Measurements from ENCODE around the gene BRF1.
"Not testable (repeated sequence)": the region's sequence is repeated elsewhere in the genome, so short reads cannot be mapped to it uniquely, and the experiment has no call there.

The BRF1 gene, protein sequence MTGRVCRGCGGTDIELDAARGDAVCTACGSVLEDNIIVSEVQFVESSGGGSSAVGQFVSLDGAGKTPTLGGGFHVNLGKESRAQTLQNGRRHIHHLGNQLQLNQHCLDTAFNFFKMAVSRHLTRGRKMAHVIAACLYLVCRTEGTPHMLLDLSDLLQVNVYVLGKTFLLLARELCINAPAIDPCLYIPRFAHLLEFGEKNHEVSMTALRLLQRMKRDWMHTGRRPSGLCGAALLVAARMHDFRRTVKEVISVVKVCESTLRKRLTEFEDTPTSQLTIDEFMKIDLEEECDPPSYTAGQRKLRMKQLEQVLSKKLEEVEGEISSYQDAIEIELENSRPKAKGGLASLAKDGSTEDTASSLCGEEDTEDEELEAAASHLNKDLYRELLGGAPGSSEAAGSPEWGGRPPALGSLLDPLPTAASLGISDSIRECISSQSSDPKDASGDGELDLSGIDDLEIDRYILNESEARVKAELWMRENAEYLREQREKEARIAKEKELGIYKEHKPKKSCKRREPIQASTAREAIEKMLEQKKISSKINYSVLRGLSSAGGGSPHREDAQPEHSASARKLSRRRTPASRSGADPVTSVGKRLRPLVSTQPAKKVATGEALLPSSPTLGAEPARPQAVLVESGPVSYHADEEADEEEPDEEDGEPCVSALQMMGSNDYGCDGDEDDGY

GRCh38 chr14:105300542-105301102, at the start of gene BRF1:
Gene BRF1 (minus strand): TSS chr14:105301001. CDS start chr14:105300629, 372 bp downstream.
- no peak for FAIRE-seq

DNA sequence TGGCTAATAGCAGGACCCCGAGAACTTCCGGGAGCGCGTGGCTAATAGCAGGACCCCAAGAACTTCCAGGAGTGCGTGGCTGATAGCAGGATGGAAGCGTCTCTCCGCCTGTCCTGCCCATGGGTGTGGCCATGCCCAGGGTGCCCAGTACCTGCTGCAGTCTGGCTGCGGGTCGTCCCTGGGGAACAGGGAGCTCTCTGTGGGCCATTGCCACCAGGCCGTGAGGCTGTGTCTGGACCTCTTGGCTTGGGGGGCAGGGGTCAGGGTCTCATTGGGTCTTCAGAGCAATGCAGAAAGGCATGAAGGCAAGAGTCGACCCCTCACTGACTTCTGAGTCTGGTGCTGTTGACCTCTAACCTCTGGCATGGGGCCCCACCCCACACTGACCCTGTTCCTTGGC, 49.2 kb upstream of the BRF1 start:
- no peak for FAIRE-seq

GRCh38 chr14:105348945-105349699, 48.3 kb upstream of the BRF1 start:
- FAIRE-seq = no peak

DNA sequence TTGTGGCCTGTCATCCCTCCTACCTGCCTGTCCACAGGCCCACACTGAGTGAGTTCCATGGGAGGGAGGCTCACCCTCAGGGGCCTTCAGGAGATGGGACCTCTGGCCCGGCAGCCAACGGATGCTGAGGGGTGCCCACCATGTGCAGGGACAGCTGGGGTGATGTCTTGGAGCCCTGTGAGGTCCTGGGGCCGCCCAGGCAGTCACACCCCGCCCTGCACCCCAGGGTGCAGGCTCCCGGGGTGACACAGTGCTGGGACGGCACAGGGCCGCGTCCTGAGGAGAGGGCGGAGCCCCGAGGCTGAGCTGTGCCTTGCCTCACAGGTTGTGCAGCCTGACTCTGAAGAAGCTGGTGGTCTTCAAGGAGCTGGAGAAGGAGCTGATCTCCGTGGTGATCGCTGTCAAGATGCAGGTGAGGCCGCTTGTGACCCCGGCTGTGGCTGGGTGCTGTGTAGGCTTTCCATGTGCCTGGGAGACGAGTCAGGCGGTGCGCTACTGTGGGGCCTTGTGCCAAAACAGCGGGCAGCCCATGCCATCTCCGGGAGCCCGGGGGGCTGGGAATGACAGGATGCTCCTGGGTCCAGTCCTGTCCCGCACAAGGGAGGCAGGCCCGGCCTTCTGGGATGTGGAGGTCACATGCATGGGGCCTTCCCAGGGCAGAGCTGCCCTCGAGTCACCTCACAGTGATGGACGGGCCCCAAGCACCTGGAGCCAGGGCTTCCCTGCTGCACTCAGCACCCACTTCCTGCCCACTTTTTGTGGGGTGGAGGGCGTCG, 47.6 kb upstream of the BRF1 start:
- no peak for FAIRE-seq

DNA sequence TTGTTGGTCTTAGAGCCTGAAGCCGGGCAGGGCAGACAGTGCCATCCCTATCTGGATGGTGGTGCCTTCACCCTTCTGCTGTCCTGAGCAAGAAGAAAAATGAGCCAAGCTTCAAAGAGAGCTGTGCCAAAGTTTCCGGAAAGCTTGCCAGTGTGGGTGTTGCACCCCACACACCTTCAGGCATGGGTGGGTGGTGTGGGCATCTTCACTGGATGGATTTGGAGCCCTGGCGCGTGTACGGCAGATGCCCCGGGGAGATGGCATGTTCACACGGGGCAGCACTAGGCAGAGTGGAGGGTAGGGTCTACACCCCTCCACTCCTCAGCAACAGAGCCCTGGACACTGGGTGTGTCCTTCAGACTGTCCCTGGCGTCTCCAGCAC, 46.8 kb upstream of the BRF1 start:
- FAIRE-seq = no peak

DNA sequence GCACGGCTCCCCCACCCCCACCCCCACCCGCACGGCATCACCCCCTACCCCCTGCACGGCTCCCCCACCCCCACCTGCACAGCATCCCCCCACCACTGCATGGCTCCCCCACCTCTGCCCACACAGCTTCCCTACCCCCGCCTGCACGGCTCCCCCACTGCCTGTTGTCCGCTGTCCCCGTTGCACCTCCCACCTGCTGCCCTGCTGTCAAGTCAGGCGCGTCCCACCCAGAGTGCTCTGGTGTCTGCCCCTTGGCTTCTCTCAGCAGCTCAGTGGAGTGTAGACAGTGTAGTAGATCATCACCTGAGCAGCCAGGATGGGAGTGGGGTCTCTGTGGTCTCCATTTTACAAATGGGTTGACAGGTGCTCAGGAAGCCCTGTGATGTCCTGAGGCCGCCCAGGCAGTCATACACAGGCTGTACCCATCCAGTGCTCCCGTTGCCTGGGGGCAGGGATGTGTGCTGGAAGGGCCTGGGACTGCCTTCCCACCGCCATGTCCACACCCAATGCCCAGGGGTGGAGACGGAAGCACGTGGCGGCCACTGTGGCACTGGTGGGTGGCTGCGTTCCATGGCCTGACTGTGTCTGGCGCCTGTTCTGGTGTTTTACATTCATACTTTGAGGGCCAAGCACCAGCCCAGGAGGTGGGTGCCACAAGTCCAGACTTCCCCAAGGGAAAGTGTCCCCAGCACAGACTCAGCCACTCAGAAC, 46.2 kb upstream of the BRF1 start:
- FAIRE-seq = no peak

GRCh38 chr14:105346200-105346533, 45.4 kb upstream of the BRF1 start:
- no peak for FAIRE-seq

DNA sequence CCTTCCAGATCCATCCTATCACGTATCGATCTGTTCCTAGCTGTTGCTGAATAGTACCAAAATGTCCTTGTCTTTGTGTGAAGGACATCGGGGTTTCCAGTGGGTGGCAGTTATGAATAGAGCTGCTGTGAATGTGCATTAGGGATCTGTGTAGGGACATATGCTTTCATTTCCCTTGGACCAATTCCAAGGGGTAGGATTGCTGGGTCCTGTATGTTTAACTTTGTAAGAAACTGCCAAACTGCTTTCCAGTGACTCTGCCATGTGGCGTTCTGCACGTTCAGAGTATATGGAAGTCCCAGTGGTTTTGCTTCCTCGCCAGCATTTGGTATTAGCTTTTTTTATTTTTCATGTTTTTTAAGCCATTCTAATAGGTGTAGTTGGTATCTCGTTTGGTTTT, 42.4 kb upstream of the BRF1 start:
- FAIRE-seq = no peak

DNA sequence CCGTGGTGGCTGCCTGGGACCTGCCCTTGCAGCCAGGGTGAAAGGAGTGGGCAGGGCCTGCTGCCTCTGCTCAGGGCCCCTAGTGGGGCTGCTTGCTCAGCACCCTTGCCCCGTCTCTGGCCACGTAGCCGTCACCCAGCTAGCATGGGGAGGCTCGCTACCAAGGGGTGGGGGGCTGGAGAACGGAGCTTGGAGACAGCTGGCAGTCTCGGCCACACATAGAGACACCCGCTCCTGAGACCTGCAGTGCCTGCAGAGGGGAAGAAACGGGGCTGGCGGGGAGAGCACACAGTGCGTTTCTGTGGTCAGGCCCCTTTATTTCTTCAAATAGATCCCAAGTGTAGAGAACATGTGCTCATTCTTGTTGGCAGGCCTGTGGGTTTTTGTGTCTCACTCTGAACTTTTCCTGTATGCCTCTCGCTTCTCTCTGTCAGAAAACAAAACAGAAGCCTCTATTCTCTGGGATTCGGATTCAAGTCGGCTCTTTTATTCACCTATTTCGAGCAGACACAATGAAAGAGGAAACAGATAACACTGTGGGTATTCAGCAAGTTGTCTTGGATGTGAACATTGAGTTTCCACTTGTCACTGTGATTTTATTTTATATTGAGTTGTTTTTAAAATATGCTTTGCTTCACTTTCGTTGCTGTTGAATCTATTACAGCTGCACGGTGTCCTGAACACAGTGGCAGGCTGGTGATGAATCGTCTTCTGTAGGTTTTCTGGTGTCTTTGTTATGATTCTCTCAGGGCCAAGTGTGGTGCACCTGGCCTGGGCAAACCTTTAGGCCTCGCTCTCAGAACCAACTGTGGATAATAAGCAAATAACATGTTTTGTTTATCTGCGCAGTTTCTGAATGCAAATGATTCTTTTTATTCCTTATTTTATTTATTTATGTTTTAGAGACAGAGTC, 40.3 kb upstream of the BRF1 start:
- no peak for FAIRE-seq

- FAIRE-seq = no peak
Measured at GRCh38 chr14:105337966-105338741, 37.4 kb upstream of the BRF1 start.

- FAIRE-seq = no peak
Measured at GRCh38 chr14:105337433-105337832, 36.6 kb upstream of the BRF1 start.

DNA sequence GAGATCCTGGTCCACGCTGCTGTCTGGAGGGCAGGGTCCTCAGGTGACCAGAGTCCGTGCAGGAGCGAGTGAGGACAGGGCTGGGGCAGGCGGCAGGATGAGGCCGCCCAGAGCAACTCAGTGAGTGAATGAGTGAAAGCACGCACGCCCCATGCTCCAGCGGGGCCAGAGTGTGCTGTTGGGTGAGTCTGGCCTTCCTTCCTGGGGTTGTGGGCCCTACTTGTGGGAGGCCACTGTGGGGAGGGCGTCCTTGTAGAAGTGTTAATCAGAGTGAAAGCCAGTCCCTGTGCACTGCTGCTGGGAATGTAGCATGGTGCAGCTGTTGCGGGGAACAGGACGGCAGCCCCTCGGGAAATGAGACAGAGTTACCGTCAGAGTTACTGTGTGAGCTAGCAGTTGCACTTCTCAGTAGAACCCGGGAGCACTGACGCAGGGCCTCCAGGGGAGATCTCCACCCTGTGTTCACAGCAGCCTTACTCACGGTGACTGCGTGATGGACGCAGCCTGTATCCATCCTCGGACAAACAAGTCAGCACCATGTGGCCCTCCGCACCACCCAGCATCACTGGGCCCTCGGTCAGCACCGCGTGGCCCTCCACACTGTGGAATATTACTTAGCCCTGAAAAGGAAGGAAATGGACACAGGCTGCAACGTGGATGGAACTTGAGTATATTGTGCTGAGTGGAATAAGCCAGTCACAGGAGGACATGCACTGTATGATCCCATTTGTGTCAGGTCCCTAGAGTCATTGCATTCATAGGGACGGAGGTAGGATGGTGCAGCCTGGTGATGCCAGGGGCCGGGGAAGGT, 35.9 kb upstream of the BRF1 start:
- FAIRE-seq = no peak

DNA sequence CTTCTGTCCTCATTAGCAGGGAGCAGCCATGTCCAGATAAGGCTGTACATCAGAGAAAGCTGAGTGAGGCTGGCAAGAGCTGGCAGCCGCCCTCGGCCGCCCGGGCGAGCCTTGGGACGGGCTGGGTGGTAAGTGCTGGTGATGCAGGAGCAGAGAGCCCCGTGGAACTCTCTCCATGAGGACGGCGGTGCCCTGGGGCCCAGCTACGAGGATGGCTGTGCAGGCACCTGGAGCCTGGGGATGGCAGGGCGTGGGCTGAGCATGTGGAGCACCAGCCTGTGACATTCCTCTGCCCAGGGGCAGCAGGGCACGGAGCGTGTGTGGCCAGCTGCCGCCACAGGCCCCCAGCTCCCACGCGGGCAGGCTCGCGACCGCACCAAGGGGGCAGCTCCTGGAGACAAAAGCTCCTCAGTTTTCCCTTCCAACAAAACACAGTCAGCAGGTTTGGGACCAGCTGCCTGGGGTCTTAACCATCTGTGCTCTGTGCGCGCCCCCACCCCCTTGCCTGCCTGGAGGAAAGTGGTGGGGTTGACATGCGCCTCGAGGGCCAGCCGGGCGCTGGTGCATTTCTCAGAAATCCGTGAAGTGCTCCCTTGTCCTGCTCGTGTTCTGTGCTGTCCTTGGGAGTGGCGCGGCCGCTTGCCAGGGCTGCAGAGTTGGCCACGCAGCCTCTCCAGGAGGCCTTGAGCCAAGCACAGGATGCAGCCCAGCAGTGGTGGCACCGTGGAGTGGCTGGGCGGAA, 35.1 kb upstream of the BRF1 start:
- no peak for FAIRE-seq

DNA sequence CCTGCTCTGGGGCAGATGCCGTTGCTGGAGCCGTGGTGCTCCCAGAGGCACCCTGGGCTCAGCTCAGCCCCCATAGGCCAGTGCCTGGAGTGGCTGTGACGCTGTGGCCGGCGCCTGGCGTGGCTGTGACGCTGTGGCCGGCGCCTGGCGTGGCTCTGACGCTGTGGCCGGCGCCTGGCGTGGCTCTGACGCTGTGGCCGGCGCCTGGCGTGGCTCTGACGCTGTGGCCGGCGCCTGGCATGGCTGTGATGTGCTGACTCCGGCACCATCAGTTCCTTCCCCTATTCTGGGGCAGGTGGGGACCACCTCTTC, 34.4 kb upstream of the BRF1 start:
- FAIRE-seq = not testable (repeated sequence)

- FAIRE-seq = no peak
Measured at GRCh38 chr14:105334383-105335230, 33.8 kb upstream of the BRF1 start.

DNA sequence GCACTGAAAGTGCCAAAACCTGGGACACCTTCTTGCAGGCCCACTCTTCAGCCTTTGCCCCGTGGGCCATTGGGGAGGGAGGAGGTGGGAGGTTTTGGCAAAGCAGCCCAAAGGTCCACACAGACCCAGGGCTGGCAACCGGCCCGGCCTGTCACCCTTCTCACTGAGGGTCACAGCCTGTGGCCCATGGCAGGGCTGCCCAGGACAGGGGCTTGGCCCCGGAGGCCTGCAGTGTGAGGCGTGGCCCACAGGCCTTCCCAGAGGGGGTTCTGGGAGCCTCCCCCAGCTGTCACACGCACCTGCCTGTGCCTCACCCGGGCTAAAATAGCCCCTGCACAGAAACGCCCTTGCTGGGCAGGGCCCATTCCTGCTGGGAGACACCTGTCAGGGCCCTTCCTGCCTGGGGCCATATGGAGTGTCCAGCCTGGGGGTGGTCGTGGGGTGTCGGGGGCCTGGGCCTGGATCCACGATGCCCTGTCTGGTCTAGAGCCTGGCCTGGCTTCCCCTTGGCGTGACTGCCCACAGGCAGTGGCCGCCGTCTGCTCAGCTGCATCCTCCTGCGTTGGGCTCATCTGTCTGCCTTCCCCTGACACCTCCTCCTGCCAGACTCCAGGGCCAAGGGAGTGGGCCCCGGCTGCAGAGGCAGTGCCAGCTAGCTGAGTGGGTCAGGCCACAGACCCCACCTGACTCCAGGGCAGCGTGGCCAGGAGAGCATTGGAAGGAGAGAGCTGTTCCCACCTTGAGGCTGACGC, 33.0 kb upstream of the BRF1 start:
- no peak for FAIRE-seq

DNA sequence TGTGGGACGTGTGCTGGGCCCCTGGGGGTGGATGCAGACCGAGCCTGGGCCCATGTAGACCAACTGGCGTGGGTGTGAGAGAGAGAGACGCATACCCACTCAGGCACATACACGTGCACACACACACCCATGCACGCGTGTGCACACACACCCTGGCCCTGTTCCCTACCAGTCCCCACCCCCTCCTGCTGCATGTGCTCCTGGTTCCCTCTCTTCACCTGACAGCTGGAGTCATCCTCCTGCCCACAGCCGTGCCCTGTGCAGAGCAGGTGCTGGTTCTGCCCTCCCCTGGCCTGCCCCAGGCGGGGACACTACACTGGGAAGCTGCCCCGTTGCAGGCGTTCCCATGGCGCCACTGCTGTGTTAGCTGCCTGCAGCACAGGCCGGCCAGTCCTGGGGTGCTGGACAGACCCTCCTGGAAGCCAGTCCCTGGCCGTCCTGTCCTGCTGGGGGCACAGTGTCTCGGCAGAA, 32.3 kb upstream of the BRF1 start:
- FAIRE-seq = no peak

All from TTC549 (cell line).